ENCODE data around the gene MZF1.
A peak's percentile ranks its signal among the peaks of the same experiment; 100 is the strongest.
"Not testable (repeated sequence)": the region's sequence is repeated elsewhere in the genome, so short reads cannot be mapped to it uniquely, and the experiment has no call there.

Gene MZF1

DNA sequence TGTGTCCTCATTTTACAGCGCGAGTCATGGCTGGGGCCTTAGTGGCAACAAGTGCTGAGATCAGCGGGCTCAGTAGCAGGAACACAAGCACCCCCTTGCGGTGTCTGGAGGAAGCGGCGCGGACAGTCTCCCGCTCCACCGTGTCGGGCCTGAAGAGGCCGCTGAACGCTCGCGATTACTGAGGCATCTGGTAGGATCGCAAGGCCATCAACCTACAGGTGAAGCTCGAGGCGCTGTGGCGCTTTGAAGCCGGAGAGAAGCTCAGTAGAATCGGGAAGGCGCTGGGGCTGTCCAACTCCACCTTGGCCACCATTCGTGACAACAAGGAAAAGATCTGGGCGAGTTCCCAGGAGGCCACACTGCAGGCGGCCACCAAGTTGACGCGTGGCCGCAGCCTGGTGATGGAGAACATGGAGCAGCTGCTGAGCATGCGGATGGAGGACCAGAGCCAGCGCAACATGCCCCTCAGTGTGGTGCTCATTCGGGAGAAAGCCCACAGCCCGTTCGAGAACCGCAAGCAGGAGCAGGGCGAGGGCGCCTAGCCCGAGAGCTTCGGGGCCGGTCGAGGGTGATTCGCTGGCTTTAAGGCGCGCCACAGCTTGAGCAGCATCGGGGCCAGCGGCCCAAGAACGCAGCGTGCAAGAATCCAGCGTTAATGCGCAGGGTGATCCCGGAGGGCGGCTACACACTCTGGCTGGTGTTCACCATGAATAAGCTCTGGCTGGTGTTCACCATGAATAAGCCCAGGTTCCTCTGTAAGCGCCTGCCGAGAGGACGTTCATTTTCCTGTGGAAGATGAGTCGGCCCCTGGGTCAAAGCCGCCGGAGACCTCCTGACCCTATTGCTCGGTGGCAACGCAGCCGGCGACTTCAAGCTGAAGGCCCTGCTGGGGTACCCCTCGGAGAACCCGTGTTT is 8.3 kb upstream of the MZF1 start:
- H3K27ac ChIP-seq, result peak overlapping the region; percentile 6; the same call in 1 of the 2 replicates
- no peak for TF ChIP-seq ZFX (IDR thresholded peaks at IDR 0.05)
- TF ChIP-seq, protein P1, sequence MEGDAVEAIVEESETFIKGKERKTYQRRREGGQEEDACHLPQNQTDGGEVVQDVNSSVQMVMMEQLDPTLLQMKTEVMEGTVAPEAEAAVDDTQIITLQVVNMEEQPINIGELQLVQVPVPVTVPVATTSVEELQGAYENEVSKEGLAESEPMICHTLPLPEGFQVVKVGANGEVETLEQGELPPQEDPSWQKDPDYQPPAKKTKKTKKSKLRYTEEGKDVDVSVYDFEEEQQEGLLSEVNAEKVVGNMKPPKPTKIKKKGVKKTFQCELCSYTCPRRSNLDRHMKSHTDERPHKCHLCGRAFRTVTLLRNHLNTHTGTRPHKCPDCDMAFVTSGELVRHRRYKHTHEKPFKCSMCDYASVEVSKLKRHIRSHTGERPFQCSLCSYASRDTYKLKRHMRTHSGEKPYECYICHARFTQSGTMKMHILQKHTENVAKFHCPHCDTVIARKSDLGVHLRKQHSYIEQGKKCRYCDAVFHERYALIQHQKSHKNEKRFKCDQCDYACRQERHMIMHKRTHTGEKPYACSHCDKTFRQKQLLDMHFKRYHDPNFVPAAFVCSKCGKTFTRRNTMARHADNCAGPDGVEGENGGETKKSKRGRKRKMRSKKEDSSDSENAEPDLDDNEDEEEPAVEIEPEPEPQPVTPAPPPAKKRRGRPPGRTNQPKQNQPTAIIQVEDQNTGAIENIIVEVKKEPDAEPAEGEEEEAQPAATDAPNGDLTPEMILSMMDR (conservative IDR thresholded peaks at IDR 0.05), result no peak

DNA sequence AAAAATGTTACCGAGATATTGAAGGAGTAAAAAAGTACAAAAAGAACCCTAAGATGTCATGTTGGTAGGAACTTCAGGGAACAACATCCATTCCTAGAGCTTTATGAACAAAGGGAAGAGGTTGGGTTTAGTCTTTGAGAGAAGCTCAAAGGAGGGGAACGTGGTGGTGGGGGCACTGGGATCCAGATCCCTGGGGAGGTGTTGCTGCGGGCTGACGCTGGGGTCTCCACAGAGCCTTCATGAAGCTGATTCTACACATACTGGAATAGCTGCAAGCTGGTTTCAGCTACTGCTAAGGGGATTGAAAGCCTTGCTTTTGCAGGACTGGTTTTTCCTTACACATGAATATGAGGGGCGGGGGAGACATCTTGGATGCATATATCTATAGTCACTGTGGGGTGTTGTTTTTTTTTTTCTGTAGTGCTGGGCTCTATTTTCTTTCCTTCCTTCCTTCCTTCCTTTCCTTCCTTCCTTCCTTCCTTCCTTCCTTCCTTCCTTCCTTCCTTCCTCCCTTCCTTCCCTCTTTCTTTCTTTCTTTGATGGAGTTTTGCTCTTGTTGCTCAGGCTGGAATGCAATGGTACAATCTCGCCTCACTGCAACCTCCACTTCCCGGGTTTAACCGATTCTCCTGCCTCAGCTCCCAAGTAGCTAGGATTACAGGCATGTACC is 6.5 kb upstream of the MZF1 start:
- no peak overlapping the region for H3K27ac ChIP-seq
- TF ChIP-seq ZFX (IDR thresholded peaks at IDR 0.05), result no peak

DNA sequence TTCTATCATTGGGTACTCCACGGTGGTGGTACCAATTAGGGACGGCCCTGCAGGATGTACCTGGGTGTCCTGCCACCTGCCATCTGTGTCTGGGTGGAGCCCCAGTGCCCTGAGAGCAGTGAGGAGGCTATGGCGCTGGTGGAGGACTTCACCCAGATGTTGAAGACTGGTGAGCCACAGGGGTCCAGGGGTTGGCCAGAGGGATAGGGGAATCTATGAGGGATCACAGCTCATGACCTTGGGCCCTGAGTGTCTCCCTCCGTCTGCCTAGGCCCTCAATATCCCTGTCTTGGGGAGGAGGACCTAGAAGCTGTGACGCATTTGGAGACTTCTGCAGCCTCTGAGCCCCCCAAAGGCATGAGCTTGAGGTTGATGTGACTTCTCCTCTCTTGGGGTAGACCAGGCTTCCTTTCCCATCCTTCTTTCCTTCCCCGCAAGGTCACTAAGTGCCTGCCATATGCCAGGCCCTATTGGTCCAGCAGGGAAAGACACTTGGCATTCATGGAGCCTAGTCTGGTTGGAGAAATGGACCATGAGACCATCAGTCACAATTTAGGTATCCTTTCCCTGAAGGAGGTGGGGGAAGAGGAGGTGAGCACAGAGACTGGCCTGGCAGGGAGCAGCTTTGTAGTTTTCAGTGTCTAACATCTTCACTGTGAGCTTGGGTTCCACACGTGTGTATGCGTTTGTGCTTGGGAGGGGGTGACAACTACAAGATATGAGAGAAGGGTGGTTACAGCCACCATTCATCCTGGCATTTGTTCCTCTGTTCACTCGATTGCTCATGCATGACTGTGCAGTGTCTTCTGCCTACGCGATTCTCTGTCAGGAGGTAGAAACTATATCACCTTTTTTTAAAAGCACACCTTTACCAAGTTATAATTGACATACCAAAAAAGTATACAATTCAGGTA is 5.1 kb upstream of the MZF1 start:
- H3K27ac ChIP-seq, result no peak overlapping the region
- no peak for TF ChIP-seq ZFX (IDR thresholded peaks at IDR 0.05)
- TF ChIP-seq, protein P1 (conservative IDR thresholded peaks at IDR 0.05), result no peak

DNA sequence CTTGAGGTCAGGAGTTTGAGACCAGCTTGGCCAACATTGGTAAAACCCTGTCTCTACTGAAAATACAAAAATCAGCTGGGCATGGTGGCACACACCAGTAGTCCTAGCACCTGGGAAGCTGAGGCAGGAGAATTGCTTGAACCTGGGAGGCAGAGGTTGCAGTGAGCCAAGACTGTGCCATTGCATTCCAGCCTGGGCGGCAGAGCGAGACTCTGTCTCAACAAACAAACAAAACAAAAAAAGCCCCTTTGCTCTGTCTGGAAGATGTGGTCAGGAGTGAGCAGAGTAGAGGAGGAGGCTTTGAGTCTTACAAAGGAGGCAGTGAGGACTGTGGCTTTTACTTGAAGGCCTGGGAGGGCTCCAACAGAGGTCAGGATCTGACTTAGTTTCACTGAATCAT is 4.4 kb upstream of the MZF1 start:
- not testable (repeated sequence) for H3K27ac ChIP-seq

DNA sequence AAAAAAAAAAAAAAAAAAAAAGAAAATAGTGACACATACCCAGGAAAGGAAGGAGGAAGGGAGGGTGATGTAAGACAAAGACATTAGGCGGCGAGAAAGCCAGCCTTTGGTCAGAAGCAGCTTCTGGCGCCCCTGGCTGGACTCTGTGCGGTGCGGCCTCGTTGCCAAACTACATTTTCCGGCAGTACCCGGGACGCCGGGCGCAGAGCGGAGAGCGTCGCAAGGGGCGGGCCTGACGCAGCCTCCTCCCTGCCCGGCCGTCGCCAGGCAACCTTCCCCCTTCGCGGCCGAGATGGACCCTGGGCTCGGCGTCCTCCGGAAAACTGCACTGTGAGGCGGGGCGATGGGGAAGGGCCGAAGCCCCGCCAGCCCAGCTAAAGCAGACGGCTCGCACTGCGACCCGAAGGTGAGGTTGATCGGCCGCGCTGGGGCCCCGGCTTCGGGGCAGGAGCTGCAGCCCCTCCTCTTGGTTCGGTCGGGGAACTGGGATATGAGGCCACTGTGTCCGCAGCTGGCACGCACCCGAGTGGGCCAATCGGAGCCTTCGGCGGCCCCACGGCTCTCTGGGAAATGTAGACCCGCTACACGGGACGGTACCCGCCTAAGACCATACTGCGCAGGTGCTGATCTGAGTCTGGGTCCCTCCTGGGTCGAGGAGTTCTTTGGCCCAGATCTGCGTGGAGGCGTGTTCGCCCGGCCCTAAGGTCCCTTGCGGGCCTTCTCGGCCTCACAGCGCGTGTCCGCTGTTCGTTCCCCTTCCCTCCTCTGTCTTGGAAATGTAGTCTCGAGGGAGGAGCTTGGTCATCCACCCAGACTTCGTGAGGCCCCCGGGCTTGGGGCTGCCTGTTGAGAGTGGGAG is 2.3 kb upstream of the MZF1 start:
- peak overlapping the region; percentile 78 for H3K27ac ChIP-seq
- TF ChIP-seq, protein P1 (conservative IDR thresholded peaks at IDR 0.05), result no peak
- TF ChIP-seq ZFX (IDR thresholded peaks at IDR 0.05), result peak; percentile 33; the same call in 1 of the 2 replicates

DNA sequence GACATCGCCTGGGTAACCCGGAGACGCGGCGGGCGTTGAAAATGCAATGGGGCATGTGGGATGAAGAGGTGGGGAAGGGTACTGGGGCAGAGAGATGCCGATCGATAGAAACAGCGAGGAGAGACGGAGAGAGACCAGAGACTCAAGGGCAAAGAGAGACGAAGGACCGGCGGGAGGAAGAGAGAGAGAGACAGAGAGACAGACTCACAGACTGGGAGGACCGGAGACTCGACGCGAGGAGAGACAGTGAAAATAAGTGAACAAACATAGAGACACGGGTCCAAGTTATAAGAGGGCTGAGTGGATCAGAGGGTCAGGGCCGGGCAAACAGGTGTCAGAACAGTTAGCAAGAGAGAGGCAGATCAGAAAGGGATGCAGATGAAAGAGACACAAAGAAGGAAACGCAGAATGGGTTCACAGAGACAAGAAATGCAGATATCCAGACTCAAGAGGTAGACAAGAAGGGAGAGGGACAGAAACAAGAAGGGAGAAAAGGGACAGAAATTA is 576 bp upstream of the MZF1 start:
- H3K27ac ChIP-seq, result peak overlapping the region; percentile 89
- no peak for TF ChIP-seq ZFX (IDR thresholded peaks at IDR 0.05)
- TF ChIP-seq, protein P1 (conservative IDR thresholded peaks at IDR 0.05), result no peak

DNA sequence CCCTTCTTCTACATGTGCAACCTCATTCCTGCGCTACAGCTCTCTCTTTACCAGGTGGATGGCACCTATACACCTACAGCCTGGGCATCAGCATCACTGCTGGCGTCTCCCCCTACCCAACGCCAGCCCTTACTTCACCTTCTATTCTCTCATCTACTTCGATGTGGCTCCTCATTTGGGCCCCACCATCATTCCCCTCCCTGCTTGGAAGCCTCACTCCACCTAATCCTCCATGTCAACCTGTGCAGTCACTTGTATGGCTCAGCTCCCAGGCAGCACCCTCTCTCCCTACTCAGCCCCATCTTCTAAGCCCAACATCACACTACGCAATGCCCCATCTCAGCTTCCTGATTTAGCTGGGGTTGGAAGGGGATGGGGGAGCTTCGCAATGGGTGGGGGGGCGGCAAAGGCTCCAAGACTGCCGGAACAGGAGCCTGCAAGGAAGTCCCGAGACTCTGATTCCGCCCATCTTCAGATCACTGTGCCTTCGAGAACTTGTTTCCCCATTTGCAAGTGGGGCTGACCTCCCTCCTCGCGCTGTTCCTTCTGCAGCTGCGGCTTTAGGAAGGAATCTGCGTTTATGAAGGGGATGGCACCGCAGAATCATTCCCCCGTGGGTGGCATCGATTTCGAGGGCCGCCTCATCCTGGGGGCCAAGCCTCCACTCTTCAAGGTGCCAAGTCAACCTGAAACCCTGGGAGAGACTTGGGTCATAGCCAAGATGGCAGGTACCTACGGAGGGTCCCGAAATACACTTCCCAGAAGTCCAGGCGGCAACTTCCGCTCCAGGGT is 913 bp downstream of the MZF1 start:
- TF ChIP-seq ZFX (IDR thresholded peaks at IDR 0.05), result no peak
- TF ChIP-seq, protein P1 (conservative IDR thresholded peaks at IDR 0.05), result no peak
- peak overlapping the region; percentile 89 for H3K27ac ChIP-seq

Measured in C4-2B (cell line).